Measurements from ENCODE around the gene TTC29.
"Not testable (repeated sequence)": the region's sequence is repeated elsewhere in the genome, so short reads cannot be mapped to it uniquely, and the experiment has no call there.

Gene TTC29

GRCh38 chr4:146762016-146762415 lies 183.6 kb downstream of the TTC29 start:
- Histone ChIP-seq H3K4me1 (no peaks in the 10 kb centered on the region), H3K4me3 (ENCODE audit: low read depth, low read length) (no peak overlapping the region), H3K36me3 (no peaks in the 10 kb centered on the region), H3K27me3 (no peaks in the 10 kb centered on the region), H3K9me3 (no peaks in the 10 kb centered on the region)
- no peak for TF ChIP-seq CTCF (IDR thresholded peaks at IDR 0.05; ENCODE audit: low read depth, low read length)
- DNase-seq: no peak

GRCh38 chr4:146742416-146742815 lies 203.2 kb downstream of the TTC29 start:
- TF ChIP-seq CTCF (IDR thresholded peaks at IDR 0.05; ENCODE audit: low read depth, low read length): no peak

GRCh38 chr4:146739182-146739581 lies 206.5 kb downstream of the TTC29 start:
- Histone ChIP-seq H3K36me3 (no peaks in the 10 kb centered on the region), H3K4me1 (no peaks in the 10 kb centered on the region), H3K4me3 (ENCODE audit: low read depth, low read length) (no peak overlapping the region), H3K9me3 (no peaks in the 10 kb centered on the region), H3K27me3 (peaks cover 5% of the 10 kb centered on the region; the same call in 1 of the 2 replicates)
- DNase-seq: no peak
- TF ChIP-seq CTCF (IDR thresholded peaks at IDR 0.05; ENCODE audit: low read depth, low read length): no peak

More at GRCh38 chr4:146742416-146742815, 203.2 kb downstream of the TTC29 start:
- Histone ChIP-seq H3K27me3 (peaks cover 5% of the 10 kb centered on the region; the same call in 1 of the 2 replicates), H3K9me3 (no peaks in the 10 kb centered on the region), H3K36me3 (no peaks in the 10 kb centered on the region), H3K4me1 (no peaks in the 10 kb centered on the region), H3K4me3 (ENCODE audit: low read depth, low read length) (no peak overlapping the region)
- no peak for DNase-seq

GRCh38 chr4:146723519-146723918 lies 222.1 kb downstream of the TTC29 start:
- not testable (repeated sequence) for DNase-seq; H3K4me3 ChIP-seq (ENCODE audit: low read depth, low read length); H3K4me1 ChIP-seq; H3K27me3 ChIP-seq; H3K36me3 ChIP-seq; H3K9me3 ChIP-seq

- no peak overlapping the region for H3K4me3 ChIP-seq (ENCODE audit: low read depth, low read length)
- H3K4me1 ChIP-seq: peaks cover 3% of the 10 kb centered on the region; the same call in 1 of the 2 replicates
- no peaks in the 10 kb centered on the region; the same call in 1 of the 2 replicates for H3K27me3 ChIP-seq
- no peaks in the 10 kb centered on the region for H3K9me3 ChIP-seq
- no peaks in the 10 kb centered on the region for H3K36me3 ChIP-seq
- no peak for DNase-seq
- TF ChIP-seq CTCF (IDR thresholded peaks at IDR 0.05; ENCODE audit: low read depth, low read length): no peak
Observed at GRCh38 chr4:146709956-146710355, 235.7 kb downstream of the TTC29 start.

GRCh38 chr4:146699910-146700309 lies 245.8 kb downstream of the TTC29 start:
- no peak overlapping the region for H3K4me3 ChIP-seq (ENCODE audit: low read depth, low read length)
- DNase-seq: no peak
- no peaks in the 10 kb centered on the region; the same call in 1 of the 2 replicates for H3K27me3 ChIP-seq
- no peaks in the 10 kb centered on the region for H3K9me3 ChIP-seq
- TF ChIP-seq CTCF (IDR thresholded peaks at IDR 0.05; ENCODE audit: low read depth, low read length): no peak
- no peaks in the 10 kb centered on the region for H3K36me3 ChIP-seq
- no peaks in the 10 kb centered on the region for H3K4me1 ChIP-seq
